ENCODE data around the gene ZNF574. TPM values are rescaled to one million over a fixed set of nuclear protein-coding genes. Genes with fewer than 3 reads are reported as not detected.

Gene ZNF574
- total RNA-seq, 1 experiment from 2014 or later = 18.1 TPM

GRCh38 chr19:42054205-42054604 is 21.8 kb upstream of the ZNF574 start:
- no peak for DNase-seq (ENCODE audit: low read depth)

DNA sequence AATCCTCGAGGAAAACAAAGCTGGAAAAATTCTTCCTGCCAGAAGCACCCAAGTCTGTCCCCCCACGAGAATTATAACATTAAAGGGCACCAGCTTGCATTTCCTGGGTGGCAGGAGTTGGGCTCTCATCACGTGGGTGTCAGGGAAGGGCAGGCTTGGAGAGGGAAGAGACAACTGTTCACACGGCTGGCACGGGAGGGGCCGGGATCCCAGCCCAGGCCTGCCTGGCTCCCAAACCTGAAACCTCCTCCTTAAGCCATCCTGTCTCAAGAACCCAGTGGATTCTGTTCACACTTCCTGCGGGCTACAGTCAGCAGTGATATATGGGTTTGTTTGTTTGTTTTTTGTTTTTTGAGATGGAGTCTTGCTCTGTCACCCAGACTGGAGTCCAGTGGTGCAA is 18.1 kb upstream of the ZNF574 start:
- no peak for DNase-seq (ENCODE audit: low read depth)

- DNase-seq (ENCODE audit: low read depth) = no peak
These were observed 16.8 kb upstream of the ZNF574 start for GRCh38 chr19:42059196-42059595.

GRCh38 chr19:42060117-42060516 is 15.8 kb upstream of the ZNF574 start:
- DNase-seq (ENCODE audit: low read depth) = no peak

DNA sequence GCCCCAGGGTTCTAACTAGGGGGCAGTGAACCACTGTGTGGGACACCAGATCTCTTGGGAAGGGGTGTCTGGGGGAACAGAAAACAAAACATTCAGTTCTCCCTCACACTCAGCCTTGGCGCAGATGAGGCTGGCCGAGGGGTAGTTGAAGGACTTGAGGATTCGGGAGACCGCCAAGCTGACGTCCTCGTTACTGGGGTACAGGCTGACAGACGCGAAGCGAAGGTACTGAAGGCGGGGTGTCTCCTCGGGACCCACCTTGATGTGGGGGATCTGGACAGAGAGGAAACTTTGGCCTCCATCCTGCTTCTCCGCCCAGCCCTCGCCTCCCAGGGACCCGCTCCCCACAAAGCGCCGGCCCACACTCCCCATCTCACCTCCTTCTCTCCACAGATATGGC is 13.6 kb upstream of the ZNF574 start:
- no peak for DNase-seq (ENCODE audit: low read depth)

DNA sequence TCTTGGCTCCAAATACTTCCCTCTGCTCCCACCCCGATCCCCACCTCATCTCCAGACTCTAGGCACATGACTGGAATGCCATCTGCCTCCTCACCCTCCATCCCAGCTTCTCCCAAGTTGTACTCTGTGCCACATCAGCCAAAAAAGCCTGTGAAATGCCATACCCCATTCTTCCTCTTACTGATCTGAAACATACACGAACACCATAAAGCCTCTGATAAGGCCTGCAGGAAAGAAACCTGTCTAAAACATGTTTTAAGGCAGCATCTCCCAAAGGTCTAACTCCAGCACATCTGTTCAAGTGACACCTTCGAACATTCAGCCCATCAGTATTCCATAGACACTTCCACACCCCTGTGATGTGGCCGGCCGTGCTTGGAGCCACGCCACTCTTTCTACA is 11.5 kb upstream of the ZNF574 start:
- no peak for DNase-seq (ENCODE audit: low read depth)

GRCh38 chr19:42065051-42065450 is 10.9 kb upstream of the ZNF574 start:
- no peak for DNase-seq (ENCODE audit: low read depth)

DNA sequence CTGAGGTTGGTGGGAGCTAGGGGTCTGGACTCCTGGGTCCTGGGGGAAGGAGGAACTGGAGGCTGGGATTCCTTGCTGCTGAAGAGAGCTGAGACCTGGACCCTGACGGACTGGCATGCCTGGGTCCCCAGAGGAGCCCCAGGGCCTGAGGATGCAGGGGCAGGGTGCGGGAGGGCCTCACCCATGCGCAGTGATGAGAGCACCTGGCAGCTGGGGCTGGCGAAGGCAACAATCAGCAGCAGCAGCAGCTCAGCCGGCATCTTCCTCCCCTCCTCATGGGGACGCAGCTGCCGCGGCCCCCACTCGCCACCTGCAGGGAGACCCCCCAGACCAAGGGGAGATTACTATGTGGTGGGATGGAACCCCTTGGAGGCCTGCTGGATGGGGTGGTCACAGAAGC is 10.5 kb upstream of the ZNF574 start:
- DNase-seq (ENCODE audit: low read depth) = no peak

- peak; percentile 58 for DNase-seq (ENCODE audit: low read depth)
These were observed 9.8 kb upstream of the ZNF574 start for GRCh38 chr19:42066075-42066754.

DNA sequence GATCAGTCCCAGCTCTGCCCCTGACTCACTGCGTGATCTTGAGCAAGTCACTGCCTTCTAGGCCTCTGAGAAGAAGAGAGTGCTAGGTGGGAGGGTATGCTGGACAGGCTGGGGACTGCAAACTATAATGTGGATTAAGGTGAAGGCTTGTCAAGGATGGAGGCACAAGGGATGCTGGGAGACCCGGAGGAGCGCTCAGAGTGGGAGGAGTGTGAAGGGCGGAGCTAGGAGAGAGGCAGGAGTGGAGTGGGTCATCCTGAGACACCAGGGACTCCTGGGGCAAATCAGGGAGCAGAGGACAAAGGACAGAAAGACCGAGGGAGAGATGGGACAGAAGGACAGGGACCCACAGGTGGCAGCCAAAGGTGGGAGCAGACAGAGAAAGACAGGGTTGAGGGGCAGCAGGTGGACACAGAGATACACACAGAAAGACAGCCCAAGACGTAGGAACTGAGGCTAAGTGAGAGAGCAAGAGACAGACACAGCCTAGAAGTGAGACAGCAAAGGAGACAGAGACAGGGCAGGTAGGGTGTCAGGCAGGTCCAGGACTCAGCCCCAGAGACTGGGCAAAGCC is 8.6 kb upstream of the ZNF574 start:
- no peak for DNase-seq (ENCODE audit: low read depth)

DNA sequence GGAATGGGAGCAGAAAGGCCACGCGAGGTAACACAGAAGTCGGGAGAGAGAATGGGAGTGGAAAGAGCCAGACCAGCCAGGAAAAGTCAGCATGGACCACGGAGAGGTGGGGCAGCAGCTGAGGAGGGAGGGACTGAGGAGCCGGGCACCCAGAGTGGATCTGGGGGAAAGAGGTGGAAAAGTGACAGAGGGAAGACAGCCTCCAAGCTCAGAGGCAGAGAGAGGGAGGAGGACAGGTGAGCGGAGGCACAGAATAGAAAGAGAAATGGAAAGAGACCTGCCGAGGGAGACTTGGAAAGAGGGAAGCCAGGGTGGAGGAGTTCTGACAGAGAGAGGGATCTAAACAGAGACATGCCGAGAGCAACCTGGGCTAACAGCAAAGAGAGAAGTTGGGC is 7.6 kb upstream of the ZNF574 start:
- DNase-seq (ENCODE audit: low read depth) = no peak

DNA sequence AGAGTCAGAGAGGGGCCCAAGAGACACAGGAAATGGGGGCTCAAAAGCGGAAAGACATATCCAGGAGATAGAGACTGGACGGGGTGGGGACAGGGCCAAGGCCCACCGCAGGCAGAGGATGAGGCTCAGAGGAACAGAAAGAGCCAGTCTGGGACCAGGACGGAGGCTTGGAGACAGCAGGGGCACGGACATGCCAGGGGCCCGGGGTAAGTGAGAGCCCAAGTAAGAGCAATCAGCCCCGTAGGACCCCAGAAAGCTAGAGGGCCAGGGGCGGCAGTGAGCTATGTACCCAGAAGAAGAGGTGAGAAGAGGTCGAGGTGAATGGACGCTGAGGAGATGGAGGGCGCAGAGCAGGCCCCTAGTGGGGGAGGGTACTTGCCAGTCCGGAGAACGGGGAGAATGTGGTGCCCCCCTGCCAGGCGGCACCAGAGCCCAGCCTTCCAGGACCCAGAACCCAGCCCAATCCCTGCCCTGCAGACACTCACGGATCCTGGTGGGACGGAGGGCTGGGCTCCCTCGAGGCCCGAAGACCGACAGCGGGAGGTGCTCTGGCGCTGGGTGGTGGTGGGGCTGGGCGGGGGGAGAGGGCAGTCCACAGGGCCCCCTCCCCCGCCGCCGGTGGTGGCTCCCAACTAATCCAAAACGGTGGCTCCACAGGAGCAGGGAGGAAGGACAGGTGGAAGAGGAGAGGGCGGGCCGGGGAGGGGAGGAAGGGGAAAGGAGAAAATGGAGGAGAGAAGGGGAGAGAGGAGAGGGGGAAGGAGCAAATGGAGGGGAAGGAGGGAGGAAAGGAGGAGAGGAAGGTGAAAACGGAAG is 7.0 kb upstream of the ZNF574 start:
- no peak for DNase-seq (ENCODE audit: low read depth)

DNA sequence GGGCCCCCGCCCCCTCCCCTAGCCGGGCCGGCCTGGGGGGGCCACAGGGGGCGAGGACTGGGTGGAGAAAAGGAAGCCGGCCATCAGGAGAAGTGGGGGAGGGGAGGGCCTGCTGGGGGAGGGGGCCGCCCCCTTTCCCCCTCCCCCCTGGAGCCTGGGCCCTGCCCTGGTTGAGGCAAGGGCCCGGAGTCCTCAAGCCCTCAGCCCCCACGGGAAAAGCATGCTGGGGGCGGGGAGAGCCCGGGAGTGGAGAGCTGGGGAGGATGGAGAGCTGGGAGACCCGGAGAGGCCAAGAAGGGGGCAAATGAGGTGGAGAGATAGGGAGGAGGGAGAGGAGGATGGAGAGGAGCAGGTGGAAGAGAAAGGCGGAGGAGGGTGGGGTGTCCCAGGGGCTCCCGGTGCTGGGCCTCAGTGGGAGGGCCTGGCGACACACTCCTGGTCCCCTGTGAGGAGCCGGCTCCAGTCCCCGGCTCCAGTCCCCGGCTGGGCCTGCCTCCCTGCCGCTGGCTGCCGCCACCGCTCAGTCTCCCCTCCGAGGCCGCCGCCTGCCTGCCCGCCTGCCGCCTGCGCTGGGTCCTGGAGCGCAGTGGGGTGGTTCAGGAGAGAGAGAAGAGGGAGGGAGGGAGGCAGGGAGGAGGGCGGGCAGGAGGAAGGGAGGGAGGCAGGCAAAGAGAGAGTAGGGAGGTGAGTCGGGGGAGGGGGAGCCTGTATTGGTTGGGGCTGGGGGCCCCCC is 6.2 kb upstream of the ZNF574 start, which contains the start of gene GRIK5:
Gene GRIK5, minus strand, starts transcription at position 588 of the 733 bp plus-strand sequence. CDS start 4,436 bp downstream, outside the sequence.
- DNase-seq (ENCODE audit: low read depth) = no peak

DNA sequence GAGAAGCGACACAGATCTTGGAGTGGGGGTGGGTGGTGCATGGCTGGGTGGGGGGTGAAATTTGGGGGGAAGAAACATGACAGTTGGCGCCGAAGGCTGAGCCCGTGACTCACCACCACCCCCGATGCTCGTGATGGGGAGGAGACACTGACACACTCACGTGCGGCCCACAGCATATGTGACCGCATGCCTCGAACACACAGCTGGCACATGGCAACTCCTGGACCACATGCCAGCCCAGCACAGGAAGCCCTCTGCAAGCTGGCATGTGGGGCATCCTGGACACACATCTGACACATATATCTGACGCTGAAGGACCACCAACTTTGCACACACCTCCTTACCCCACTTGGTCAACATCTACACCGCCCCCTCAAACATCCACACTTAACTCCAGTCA is 4.7 kb upstream of the ZNF574 start:
- no peak for DNase-seq (ENCODE audit: low read depth)

DNA sequence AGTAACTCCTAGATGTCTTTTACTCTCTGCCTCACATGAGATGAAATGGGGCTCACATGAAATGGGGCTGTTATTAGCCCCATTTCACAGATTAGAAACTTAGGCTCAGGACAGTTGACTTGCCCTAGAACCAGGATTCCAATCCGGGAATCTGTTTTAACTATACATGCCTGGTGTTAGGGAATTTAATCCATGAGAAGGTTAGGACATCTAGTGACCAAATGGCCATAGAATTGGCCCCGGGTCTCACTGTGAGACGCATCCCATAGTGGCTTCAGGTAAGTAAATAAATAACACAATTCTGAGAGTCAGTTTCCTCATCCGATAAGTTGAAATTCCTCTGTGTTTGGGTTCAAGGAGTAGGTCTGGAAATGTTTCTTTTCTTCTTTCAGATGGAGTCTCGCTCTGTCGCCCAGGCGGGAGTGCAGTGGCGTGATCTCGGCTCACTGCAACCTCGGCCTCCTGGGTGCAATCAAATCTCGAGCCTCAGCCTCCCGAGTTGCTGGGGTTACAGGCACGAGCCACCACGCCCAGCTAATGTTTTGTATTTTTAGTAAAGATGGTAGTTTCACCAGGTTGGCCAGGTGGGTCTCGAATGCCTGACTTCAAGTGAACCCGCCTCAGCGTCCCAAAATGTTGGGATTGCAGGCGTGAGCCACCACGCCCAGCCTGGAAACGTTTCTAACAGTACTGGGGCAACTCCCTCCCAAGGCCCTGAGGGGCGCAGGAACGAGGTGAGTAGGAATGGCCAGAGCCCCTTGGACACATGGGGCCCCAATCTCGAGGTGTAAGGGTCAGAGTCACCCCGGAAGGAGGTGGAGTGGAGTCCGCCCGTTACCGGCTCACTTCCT is 1.2 kb upstream of the ZNF574 start:
- DNase-seq (ENCODE audit: low read depth) = peak; percentile 25

GRCh38 chr19:42075364-42075615 is 676 bp upstream of the ZNF574 start:
- no peak for DNase-seq (ENCODE audit: low read depth)

DNA sequence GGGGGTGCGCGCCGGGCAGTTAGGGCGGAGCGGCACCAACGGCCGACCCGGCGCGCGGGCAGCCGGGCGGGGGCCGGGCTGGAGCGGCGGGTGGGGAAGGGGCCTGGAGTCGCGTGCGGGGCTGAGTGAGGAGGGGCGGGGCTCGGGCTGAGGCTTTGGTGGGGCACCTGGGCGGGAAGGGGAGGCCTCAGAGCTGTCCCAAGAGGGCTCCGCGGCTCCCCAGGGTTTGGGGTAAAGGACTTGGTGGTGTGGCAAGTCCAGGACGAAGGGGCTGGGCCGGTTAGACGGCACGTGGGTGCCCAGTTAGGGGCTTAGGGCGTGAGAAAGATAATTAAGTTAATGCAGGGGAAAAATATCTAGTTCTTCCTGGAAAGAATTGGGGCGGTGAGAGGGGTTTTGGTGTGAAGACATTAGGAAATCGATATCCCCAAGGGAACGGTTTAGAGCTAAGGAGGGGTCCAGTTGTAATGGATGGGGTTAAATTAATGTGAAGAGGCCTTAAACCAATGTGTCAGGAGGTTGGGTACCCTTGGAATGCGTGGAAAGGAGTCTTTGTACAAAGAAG is 496 bp downstream of the ZNF574 start:
- DNase-seq (ENCODE audit: low read depth) = no peak

- no peak for DNase-seq (ENCODE audit: low read depth)
These were observed 2.1 kb downstream of the ZNF574 start for GRCh38 chr19:42078058-42078457.

GRCh38 chr19:42078538-42079275 is 2.7 kb downstream of the ZNF574 start:
- DNase-seq (ENCODE audit: low read depth) = no peak

- no peak for DNase-seq (ENCODE audit: low read depth)
These were observed 3.3 kb downstream of the ZNF574 start for GRCh38 chr19:42079276-42079669.

Measured in RPMI7951 (cell line).